Left kidney (tissue), 2 donors: ENCODE data around the gene ASIC2. TPM values are rescaled to one million over a fixed set of nuclear protein-coding genes. Genes with fewer than 3 reads are reported as not detected.

ENCODE experiments used
- DNase-seq: peaks from one replicate; pipeline ENCODE4 v3.0.0-alpha.2; 2013
- polyA plus RNA-seq: library from polyadenylated mRNA; unstranded; fragments of 120-200 nt; gene quantifications from one replicate; pipeline ENCODE4 v1.2.1, GENCODE V29; 2013; ENCODE audit not compliant: insufficient read length

ASIC2 gene
- polyA plus RNA-seq, 1 donor: 2.5 TPM

DNA sequence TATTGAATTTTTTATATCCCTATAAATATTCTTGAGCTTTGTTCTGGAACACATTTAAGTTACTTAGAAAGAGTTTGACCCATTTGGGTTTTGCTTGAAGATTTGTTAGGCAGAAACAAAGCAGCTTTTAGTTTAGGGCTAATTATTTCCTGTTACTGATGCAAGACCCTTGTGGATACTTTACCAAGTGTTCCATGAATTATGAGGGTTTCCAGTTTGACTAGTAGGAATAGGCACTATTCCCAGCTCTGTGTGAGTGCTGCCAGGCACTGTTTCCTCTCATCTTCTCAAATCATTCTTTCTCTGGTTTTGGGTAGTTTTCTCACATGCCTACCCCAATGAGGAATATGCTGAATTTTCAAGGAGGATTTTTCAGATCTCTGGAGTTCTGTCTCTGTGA lies 221.4 kb downstream of the ASIC2 start:
- no peak for DNase-seq

GRCh38 chr17:33057564-33057963 lies 235.5 kb downstream of the ASIC2 start:
- no peak for DNase-seq

GRCh38 chr17:33056399-33057146 lies 236.5 kb downstream of the ASIC2 start:
- no peak for DNase-seq

GRCh38 chr17:33055746-33056145 lies 237.3 kb downstream of the ASIC2 start:
- DNase-seq: no peak

GRCh38 chr17:33055171-33055611 lies 237.9 kb downstream of the ASIC2 start:
- DNase-seq: no peak

DNA sequence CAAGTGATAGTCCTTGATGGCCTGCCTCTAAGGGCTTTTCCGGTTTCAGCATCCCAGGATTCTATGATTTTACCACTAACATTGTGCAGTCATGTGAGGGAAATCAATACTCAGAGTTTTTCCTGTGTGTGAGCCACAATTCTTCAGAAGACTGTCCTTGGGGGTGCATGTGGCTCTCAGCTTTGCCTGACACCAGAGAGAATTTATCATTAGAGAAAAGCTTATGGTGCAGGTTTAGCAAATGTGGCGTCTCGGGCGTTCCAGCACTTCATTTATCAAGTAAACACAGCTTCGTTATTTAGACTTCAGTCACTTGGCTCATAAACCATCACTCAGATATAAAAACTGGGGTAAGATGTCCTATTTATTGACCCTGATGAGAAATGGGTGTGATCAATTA lies 238.7 kb downstream of the ASIC2 start:
- no peak for DNase-seq

- DNase-seq: no peak
These were observed 239.4 kb downstream of the ASIC2 start for GRCh38 chr17:33053676-33054075.

DNA sequence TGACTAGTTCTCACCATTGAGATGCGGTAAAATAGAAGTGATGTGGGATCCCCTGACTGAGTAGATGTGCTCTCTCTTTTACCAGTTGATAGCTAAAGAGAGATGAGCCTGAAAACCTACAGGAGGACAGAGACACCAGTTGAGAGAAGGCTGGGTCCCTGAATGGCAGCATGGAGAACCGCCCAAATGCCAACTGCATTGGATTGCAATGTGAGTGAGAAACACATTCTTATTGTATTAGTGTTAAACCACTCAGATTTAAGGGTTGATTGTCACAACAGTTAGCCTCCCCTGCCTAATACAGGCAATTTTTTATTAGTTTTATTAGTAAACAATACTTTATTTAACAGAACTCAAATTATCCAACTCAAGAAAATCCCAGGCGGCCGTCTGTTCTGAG lies 240.2 kb downstream of the ASIC2 start:
- no peak for DNase-seq

GRCh38 chr17:33050611-33051140 lies 242.4 kb downstream of the ASIC2 start:
- DNase-seq: no peak

DNA sequence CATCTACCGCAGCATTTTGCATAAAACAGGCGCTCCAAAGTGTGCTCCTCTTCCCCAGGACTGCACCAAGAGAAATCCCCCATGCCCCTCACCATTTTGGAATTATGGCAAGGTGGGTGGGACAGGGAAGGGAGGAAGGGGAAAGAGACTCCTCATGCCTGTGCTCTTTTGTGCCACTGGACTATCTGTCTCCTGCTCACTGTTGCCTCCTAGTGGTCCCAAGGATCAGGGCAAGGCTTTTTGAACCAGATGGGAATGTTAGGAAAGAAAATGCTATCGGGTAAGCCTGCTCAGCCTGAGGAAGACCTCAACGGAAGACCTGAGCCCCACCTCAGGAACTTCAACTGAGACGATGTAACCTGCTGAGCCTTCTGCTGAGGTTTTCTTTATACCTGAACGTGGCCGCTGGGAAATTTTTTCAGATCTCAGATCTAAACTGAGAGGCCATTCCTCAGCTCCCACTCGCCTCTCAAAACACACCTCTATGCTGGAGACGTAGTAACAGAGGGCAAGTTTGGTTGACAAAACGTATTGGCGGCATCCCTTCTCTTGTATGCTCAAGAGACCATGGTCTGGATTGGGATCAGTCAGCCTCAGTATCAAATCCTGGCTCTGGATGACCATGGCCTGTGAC lies 243.2 kb downstream of the ASIC2 start:
- no peak for DNase-seq

- DNase-seq: no peak
These were observed 246.5 kb downstream of the ASIC2 start for GRCh38 chr17:33046361-33047255.

GRCh38 chr17:33045216-33045615 lies 247.9 kb downstream of the ASIC2 start:
- no peak for DNase-seq

GRCh38 chr17:33044771-33045170 lies 248.3 kb downstream of the ASIC2 start:
- DNase-seq: no peak

GRCh38 chr17:33040461-33040860 lies 252.6 kb downstream of the ASIC2 start:
- no peak for DNase-seq

- no peak for DNase-seq
These were observed 253.2 kb downstream of the ASIC2 start for GRCh38 chr17:33039874-33040273.

- DNase-seq: peak; percentile 46
These were observed 254.4 kb downstream of the ASIC2 start for GRCh38 chr17:33038740-33039139.

DNA sequence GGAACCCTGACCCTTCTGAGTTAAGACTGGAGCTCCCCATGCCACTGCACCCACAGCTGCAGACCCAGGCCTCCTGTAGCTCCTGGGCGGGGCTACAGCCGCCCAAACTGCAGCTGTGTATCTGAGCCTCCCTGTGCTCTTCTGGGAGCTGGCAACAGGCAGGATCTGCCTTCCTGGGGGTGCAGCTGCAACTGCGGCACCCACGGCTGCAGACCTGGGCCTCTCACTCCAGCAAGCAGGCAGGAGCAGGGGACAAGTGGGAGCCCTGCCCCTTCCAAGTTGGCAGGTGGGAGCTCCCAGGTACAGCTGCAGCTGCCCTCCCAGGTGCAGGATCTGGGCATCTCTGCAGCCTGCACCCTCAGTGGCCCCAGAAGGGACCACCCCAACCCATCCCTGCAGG lies 259.9 kb downstream of the ASIC2 start:
- DNase-seq: no peak

DNA sequence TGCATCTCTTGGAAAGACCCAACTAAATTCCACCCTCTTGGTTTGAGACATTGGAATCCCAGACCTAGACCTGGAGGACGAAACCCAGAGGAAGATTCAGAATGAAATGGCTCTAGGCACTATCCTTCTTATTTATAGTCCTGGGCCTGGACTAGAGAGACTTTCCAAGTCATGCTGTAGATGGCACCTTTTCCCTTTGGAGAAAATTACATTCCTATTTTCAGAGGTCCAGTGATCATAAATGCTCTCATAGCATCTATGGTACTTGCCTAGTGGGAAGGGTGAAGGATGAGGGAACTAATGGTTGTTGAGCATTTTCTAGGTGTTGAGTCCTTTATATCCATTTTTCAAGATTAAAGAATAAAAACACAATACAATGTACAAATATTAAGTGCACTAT lies 264.3 kb downstream of the ASIC2 start:
- DNase-seq: no peak

DNA sequence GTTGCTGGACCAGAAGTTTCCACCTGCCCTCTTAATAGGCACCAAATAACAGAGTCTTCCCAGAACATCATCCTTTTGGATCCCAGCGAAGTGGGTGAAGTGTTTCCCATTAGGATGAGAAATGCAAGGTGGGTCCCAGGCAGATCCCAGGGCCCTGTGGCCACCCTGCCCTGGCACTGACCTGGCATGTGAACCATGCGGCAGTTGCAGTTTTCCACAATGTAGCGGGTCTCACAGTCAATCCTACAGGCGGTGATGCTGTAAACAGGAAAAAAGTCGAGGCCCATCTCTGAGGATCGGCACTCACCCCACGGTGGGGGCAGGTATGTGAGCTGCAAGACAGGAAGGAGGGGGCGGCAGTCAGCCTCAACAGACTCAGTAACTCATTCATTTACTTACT lies 265.0 kb downstream of the ASIC2 start:
- DNase-seq: no peak

GRCh38 chr17:33024688-33025486 lies 268.2 kb downstream of the ASIC2 start:
- DNase-seq: no peak

- no peak for DNase-seq
These were observed 269.3 kb downstream of the ASIC2 start for GRCh38 chr17:33023790-33024189.
